ENCODE data around the gene TMEM125. TPM values are rescaled to one million over a fixed set of nuclear protein-coding genes. Genes with fewer than 3 reads are reported as not detected.

TMEM125 gene
- total and polyA plus RNA-seq, 2 experiments from 2014 or later, result not detected

DNA sequence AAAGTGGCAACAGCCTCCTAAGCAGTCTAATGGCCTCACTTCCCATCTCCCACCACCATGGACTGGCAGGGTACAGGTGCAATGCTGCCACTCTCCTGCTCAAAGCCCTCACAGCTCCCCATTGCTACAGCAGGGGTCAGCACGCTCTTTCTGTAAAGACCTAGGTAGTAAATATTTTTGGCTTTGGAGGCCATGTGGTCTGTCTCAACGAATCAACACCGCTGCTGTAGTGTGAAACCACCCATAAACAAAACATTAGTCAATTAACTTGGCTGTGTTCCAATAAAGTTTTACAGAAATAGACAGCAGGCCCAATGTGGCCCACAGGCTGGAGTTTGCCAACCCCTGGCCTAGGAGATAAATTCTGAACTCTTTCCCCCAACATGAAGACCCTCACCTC, 44.6 kb upstream of the TMEM125 start:
- no peaks in the 10 kb centered on the region for H4K20me1 ChIP-seq (ENCODE audit: insufficient read depth)
- no peak overlapping the region for H3K4me2 ChIP-seq (ENCODE audit: unreplicated experiment)
- H3K27me3 ChIP-seq (replicated peaks; ENCODE audit: insufficient read depth), result no peaks in the 10 kb centered on the region
- no peak overlapping the region for H3K27ac ChIP-seq
- H3K36me3 ChIP-seq (ENCODE audit: low read depth), result no peaks in the 10 kb centered on the region
- H3K79me2 ChIP-seq (ENCODE audit: insufficient read depth), result no peaks in the 10 kb centered on the region
- no peak overlapping the region for H2AFZ ChIP-seq
- 46 to 52% methylated on average over 3 of the region's 3 CpGs for WGBS, 2 experiments (ENCODE audit: low coverage in 1 of 2, low lambda C conversion rate in 2 of 2, missing lambda C conversion rate in 2 of 2)
- no peak for TF ChIP-seq EZH2 (IDR thresholded peaks at IDR 0.05; ENCODE audit: insufficient read depth, poor library complexity, severe bottlenecking)
- no peak for TF ChIP-seq EZH2phosphoT487 (IDR thresholded peaks at IDR 0.05; ENCODE audit: insufficient read depth, low read depth)
- H3K4me3 ChIP-seq, result no peak overlapping the region
- H3F3A ChIP-seq (ENCODE audit: insufficient read depth), result no peaks in the 10 kb centered on the region
- in situ Hi-C loops (cut with MboI), result loop anchor here (25.0 kb wide), 2 partner anchors 437 to 712 kb away; partner anchors contain the start of genes ARTN, IPO13 and KDM4A
- no peaks in the 10 kb centered on the region for H3K4me1 ChIP-seq (ENCODE audit: insufficient read depth)
- DNase-seq, result peak; percentile 53
- no peaks in the 10 kb centered on the region for H3K9me3 ChIP-seq (ENCODE audit: low read depth)
- no peak overlapping the region for H3K9ac ChIP-seq
- H3K9me2 ChIP-seq (ENCODE audit: insufficient read depth), result no peaks in the 10 kb centered on the region

DNA sequence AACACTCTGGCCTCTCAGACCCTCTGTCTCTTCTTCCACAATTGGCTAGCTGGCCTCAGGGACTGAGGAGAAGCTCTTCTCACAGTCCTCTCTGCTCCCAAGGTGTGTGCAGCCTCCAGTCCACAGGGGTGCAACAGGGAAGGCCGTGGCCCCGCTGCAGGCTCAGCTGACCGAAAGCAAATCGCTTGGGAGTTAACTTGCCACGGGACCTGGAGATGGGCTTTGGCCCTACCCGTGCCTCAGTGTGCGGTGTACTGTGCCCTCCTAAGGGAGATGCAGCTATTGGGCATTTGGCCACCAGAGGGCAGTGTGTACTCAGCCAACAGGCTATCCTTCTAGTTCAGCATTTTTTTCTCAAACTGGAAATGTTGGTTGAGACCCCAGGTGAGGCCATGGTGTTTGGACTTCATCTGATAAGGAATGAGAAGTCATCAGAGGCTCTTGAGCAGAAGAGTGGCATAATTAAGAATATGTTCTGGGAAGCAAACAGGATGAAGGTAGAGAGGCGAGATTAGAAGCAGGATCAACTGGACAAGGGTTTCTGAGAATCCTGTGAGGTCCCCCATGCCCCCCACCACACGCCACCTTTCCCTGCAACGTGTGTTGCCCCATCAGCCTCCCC, 42.5 kb upstream of the TMEM125 start:
- Histone ChIP-seq H3K9me2 (ENCODE audit: insufficient read depth) (no peaks in the 10 kb centered on the region), H3K4me1 (ENCODE audit: insufficient read depth) (peaks cover 7% of the 10 kb centered on the region), H3F3A (ENCODE audit: insufficient read depth) (0 out of 2 replicates have a peak, but pooled peaks cover 2% of the 10 kb centered on the region), H3K9ac (no peak overlapping the region), H3K27ac (no peak overlapping the region), H3K4me3 (no peak overlapping the region), H3K4me2 (ENCODE audit: unreplicated experiment) (no peak overlapping the region), H2AFZ (no peak overlapping the region), H3K9me3 (ENCODE audit: low read depth) (no peaks in the 10 kb centered on the region), H3K36me3 (ENCODE audit: low read depth) (no peaks in the 10 kb centered on the region), H3K27me3 (replicated peaks; ENCODE audit: insufficient read depth) (no peaks in the 10 kb centered on the region), H4K20me1 (ENCODE audit: insufficient read depth) (no peaks in the 10 kb centered on the region), H3K79me2 (ENCODE audit: insufficient read depth) (no peaks in the 10 kb centered on the region)
- 11 to 14% methylated on average over 9 to 10 of the region's 10 CpGs for WGBS, 2 experiments (ENCODE audit: low coverage in 1 of 2, low lambda C conversion rate in 2 of 2, missing lambda C conversion rate in 2 of 2)
- in situ Hi-C loops (cut with MboI), result loop anchor here (25.0 kb wide), 2 partner anchors 435 to 710 kb away; partner anchors contain the start of genes ARTN, IPO13 and KDM4A
- TF ChIP-seq EZH2 (IDR thresholded peaks at IDR 0.05; ENCODE audit: insufficient read depth, poor library complexity, severe bottlenecking) (no peak), EZH2phosphoT487 (IDR thresholded peaks at IDR 0.05; ENCODE audit: insufficient read depth, low read depth) (no peak)
- DNase-seq, result peak; percentile 68

DNA sequence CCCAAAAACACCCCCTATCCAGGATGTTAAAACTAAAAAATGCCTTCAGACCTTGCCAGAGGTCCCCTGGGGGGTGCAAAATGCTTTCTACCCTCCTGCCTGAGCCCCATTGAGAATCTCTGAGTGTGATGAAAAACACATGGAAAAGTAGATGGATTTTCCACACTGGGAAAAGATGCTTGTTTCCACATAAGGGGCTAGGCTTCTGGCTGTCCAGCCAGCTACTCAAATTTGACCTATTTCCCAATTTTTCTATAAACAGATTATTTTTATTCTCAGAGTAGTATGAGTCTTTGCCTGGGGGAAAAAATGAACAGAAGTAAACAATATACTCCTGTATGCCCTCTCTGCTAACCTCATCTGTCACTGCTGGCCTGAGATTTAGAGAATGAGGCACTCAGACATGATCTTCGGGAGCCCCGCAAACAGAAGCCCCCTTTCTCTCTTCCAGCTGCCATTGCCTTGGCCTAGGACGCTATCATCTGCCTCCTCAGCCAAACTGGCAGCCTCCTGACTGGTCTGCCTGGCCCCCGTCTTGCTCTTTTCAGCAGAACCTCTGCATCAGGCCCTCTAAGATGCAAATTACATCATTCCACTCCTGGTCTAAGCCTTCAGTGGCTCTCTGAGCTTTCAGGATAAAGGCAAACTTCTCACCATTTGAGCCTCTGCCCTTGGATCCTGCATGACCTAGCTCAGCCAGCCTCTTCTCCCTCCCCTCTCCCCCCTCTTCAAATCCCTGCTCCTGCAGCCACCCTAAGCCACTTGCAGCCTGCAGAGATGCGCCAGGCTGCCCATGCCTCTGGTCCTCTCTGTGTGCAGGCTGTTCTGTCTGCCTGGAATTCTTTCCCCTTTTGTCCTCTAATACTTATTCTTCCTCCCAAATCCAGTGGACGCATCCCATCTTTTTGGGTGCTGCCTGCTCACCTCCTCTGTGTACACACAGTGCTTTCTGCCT, 39.7 kb upstream of the TMEM125 start:
- Histone ChIP-seq H3K9me3 (ENCODE audit: low read depth) (no peaks in the 10 kb centered on the region), H2AFZ (no peak overlapping the region), H4K20me1 (ENCODE audit: insufficient read depth) (no peaks in the 10 kb centered on the region), H3K4me1 (ENCODE audit: insufficient read depth) (peaks cover 13% of the 10 kb centered on the region), H3K27me3 (replicated peaks; ENCODE audit: insufficient read depth) (no peaks in the 10 kb centered on the region), H3K9me2 (ENCODE audit: insufficient read depth) (no peaks in the 10 kb centered on the region), H3K36me3 (ENCODE audit: low read depth) (no peaks in the 10 kb centered on the region), H3K27ac (no peak overlapping the region), H3K4me2 (ENCODE audit: unreplicated experiment) (no peak overlapping the region), H3K79me2 (ENCODE audit: insufficient read depth) (no peaks in the 10 kb centered on the region), H3F3A (ENCODE audit: insufficient read depth) (0 out of 2 replicates have a peak, but pooled peaks cover 8% of the 10 kb centered on the region), H3K4me3 (no peak overlapping the region), H3K9ac (no peak overlapping the region)
- in situ Hi-C loops (cut with MboI), result loop anchor here (25.0 kb wide), 2 partner anchors 432 to 707 kb away; partner anchors contain the start of genes ARTN, IPO13 and KDM4A
- TF ChIP-seq EZH2phosphoT487 (IDR thresholded peaks at IDR 0.05; ENCODE audit: insufficient read depth, low read depth) (no peak), EZH2 (IDR thresholded peaks at IDR 0.05; ENCODE audit: insufficient read depth, poor library complexity, severe bottlenecking) (no peak)
- 58 to 59% methylated on average over 6 of the region's 6 CpGs for WGBS, 2 experiments (ENCODE audit: low coverage in 1 of 2, low lambda C conversion rate in 2 of 2, missing lambda C conversion rate in 2 of 2)
- no peak for DNase-seq

DNA sequence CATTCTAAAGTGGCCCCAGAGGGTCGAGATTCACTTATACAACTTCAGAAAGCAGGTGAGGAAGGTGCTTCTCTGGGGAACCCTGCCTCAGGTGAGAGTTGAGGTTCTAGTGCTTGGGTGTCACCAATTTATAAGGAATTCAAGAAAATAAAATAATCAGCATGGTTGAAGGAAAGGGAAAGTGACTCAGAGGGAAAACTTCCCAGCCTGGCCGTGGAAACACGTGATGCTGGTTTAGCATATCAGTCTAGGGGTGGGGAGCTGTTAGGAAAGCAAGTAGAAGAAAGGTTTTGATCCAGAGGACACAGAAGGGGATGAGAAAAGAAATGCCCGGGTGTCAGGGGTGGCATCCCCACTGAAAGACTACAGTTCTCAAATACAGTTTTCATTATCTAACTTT, 37.7 kb upstream of the TMEM125 start:
- no peaks in the 10 kb centered on the region for H3K27me3 ChIP-seq (replicated peaks; ENCODE audit: insufficient read depth)
- H3K79me2 ChIP-seq (ENCODE audit: insufficient read depth), result no peaks in the 10 kb centered on the region
- H3K9ac ChIP-seq, result no peak overlapping the region
- peak overlapping the region; percentile 69 for H3K4me2 ChIP-seq (ENCODE audit: unreplicated experiment)
- H4K20me1 ChIP-seq (ENCODE audit: insufficient read depth), result no peaks in the 10 kb centered on the region
- H3K36me3 ChIP-seq (ENCODE audit: low read depth), result no peaks in the 10 kb centered on the region
- 32 to 35% methylated on average over 4 of the region's 4 CpGs for WGBS, 2 experiments (ENCODE audit: low coverage in 1 of 2, low lambda C conversion rate in 2 of 2, missing lambda C conversion rate in 2 of 2)
- H2AFZ ChIP-seq, result peak overlapping the region; percentile 81
- H3K4me3 ChIP-seq, result peak overlapping the region; percentile 32; the same call in 1 of the 2 replicates
- H3K27ac ChIP-seq, result peak overlapping the region; percentile 33; the same call in 1 of the 2 replicates
- DNase-seq, result peak; percentile 87
- TF ChIP-seq EZH2phosphoT487 (IDR thresholded peaks at IDR 0.05; ENCODE audit: insufficient read depth, low read depth), result no peak
- no peak for TF ChIP-seq EZH2 (IDR thresholded peaks at IDR 0.05; ENCODE audit: insufficient read depth, poor library complexity, severe bottlenecking)
- peaks cover 13% of the 10 kb centered on the region for H3K4me1 ChIP-seq (ENCODE audit: insufficient read depth)
- no peaks in the 10 kb centered on the region for H3K9me3 ChIP-seq (ENCODE audit: low read depth)
- in situ Hi-C loops (cut with MboI), result loop anchor here (25.0 kb wide), 2 partner anchors 430 to 705 kb away; partner anchors contain the start of genes ARTN, IPO13 and KDM4A
- H3K9me2 ChIP-seq (ENCODE audit: insufficient read depth), result no peaks in the 10 kb centered on the region
- H3F3A ChIP-seq (ENCODE audit: insufficient read depth), result 0 out of 2 replicates have a peak, but pooled peaks cover 8% of the 10 kb centered on the region

Data from GM23248 (cell line).